AG10803 (cell line): ENCODE results near the gene LSP1.

Experiments
- DNase-seq: peaks from one replicate; pipeline ENCODE4 v3.0.0; 2010; ENCODE audit warnings: low read depth
- H3K4me3 ChIP-seq: 2 replicates; pipeline ENCODE4 v1.5.1; 2011; ENCODE audit warnings: mild to moderate bottlenecking, low read length, control low read depth
- CTCF ChIP-seq: conservative IDR thresholded peaks from 2 replicates; pipeline ENCODE4 v1.5.1; 2011; ENCODE audit warnings: mild to moderate bottlenecking, low read length, control low read depth, inconsistent platforms

LSP1 gene

GRCh38 chr11:1879941-1880720, 27.2 kb downstream of the LSP1 start:
- no peak for DNase-seq
- TF ChIP-seq CTCF, result no peak
- no peak overlapping the region for H3K4me3 ChIP-seq

- DNase-seq, result no peak
- TF ChIP-seq CTCF, result no peak
These were observed 28.0 kb downstream of the LSP1 start for GRCh38 chr11:1880746-1881441.

GRCh38 chr11:1881442-1882264, 28.8 kb downstream of the LSP1 start:
- no peak for TF ChIP-seq CTCF
- H3K4me3 ChIP-seq, result no peak overlapping the region
- DNase-seq, result no peak

More at GRCh38 chr11:1880746-1881441, 28.0 kb downstream of the LSP1 start:
- no peak overlapping the region for H3K4me3 ChIP-seq

- peak; percentile 49 for DNase-seq
- TF ChIP-seq CTCF, result peak; percentile 71
- no peak overlapping the region for H3K4me3 ChIP-seq
These were observed 29.7 kb downstream of the LSP1 start for GRCh38 chr11:1882265-1883238.

- no peak for TF ChIP-seq CTCF
- no peak overlapping the region for H3K4me3 ChIP-seq
- DNase-seq, result no peak
These were observed 30.7 kb downstream of the LSP1 start for GRCh38 chr11:1883346-1884302.
